ENCODE results near the gene FDPS. TPM values are rescaled to one million over a fixed set of nuclear protein-coding genes. Genes with fewer than 3 reads are reported as not detected.
"Not testable (repeated sequence)": the region's sequence is repeated elsewhere in the genome, so short reads cannot be mapped to it uniquely, and the experiment has no call there.

FDPS gene
- total RNA-seq, 1 experiment from 2014 or later = 301 TPM

GRCh38 chr1:155327981-155328380 is 19.3 kb downstream of the FDPS start:
- ATAC-seq (no peak), DNase-seq (no peak)
- BruUV-seq (replicated peaks) = no TSS peak
- no peak overlapping the region for H3K4me3 ChIP-seq (ENCODE audit: low read length)
- H3K27ac ChIP-seq (ENCODE audit: low read length) = no peak overlapping the region
- no peak for TF ChIP-seq EZH2phosphoT487 (IDR thresholded peaks at IDR 0.05; ENCODE audit: borderline replicate concordance, low read length)
- no peak for TF ChIP-seq EZH2 (IDR thresholded peaks at IDR 0.05; ENCODE audit: low read length, unreplicated experiment)
- no peak for TF ChIP-seq CTCF (conservative IDR thresholded peaks at IDR 0.05; ENCODE audit: low read depth, low read length)
- intact Hi-C loops (cut with micrococcal nuclease) = no loop called here
- H3K9me2 ChIP-seq (replicated peaks; ENCODE audit: low read length) = no peaks in the 10 kb centered on the region
- ChIA-PET POLR2A (ENCODE audit: unreplicated experiment) (no interaction called here), CTCF (no interaction called here)
- no peak overlapping the region for H3K9ac ChIP-seq (ENCODE audit: low read length)
- peaks cover 27% of the 10 kb centered on the region for H3K36me3 ChIP-seq (ENCODE audit: low read depth, low read length)
- H4K20me1 ChIP-seq (ENCODE audit: low read length) = 0 out of 2 replicates have a peak, but pooled peaks cover 3% of the 10 kb centered on the region
- no peak overlapping the region for H3K4me2 ChIP-seq (ENCODE audit: low read length)
- no peak overlapping the region for H2AFZ ChIP-seq (ENCODE audit: low read length)
- H3K27me3 ChIP-seq (ENCODE audit: low read length) = no peaks in the 10 kb centered on the region
- no peaks in the 10 kb centered on the region for H3F3A ChIP-seq (ENCODE audit: low read length, unreplicated experiment)
- H3K4me1 ChIP-seq (ENCODE audit: insufficient read depth, low read length) = peaks cover 17% of the 10 kb centered on the region; the same call in 1 of the 2 replicates
- H3K9me3 ChIP-seq (ENCODE audit: low read length) = no peaks in the 10 kb centered on the region
- H3K79me2 ChIP-seq (ENCODE audit: low read length) = peaks cover 29% of the 10 kb centered on the region

- H3K4me1 ChIP-seq (ENCODE audit: insufficient read depth, low read length) = peaks cover 17% of the 10 kb centered on the region; the same call in 1 of the 2 replicates
Observed at GRCh38 chr1:155328856-155329255, 20.2 kb downstream of the FDPS start.

GRCh38 chr1:155329980-155330598 is 21.4 kb downstream of the FDPS start:
- Histone ChIP-seq H3K27ac (ENCODE audit: low read length) (no peak overlapping the region), H3K4me3 (ENCODE audit: low read length) (no peak overlapping the region), H3K36me3 (ENCODE audit: low read depth, low read length) (peaks cover 38% of the 10 kb centered on the region), H3K4me1 (ENCODE audit: insufficient read depth, low read length) (peaks cover 17% of the 10 kb centered on the region; the same call in 1 of the 2 replicates), H4K20me1 (ENCODE audit: low read length) (0 out of 2 replicates have a peak, but pooled peaks cover 3% of the 10 kb centered on the region), H2AFZ (ENCODE audit: low read length) (no peak overlapping the region), H3K27me3 (ENCODE audit: low read length) (no peaks in the 10 kb centered on the region), H3K9me2 (replicated peaks; ENCODE audit: low read length) (no peaks in the 10 kb centered on the region), H3K4me2 (ENCODE audit: low read length) (no peak overlapping the region), H3K79me2 (ENCODE audit: low read length) (peaks cover 21% of the 10 kb centered on the region), H3F3A (ENCODE audit: low read length, unreplicated experiment) (no peaks in the 10 kb centered on the region), H3K9me3 (ENCODE audit: low read length) (no peaks in the 10 kb centered on the region), H3K9ac (ENCODE audit: low read length) (no peak overlapping the region)
- BruUV-seq (replicated peaks) = no TSS peak
- CTCF ChIA-PET = no interaction called here
- peak; percentile 15; the same call in 1 of the 2 replicates for ATAC-seq
- TF ChIP-seq EZH2phosphoT487 (IDR thresholded peaks at IDR 0.05; ENCODE audit: borderline replicate concordance, low read length) (no peak), CTCF (conservative IDR thresholded peaks at IDR 0.05; ENCODE audit: low read depth, low read length) (no peak), EZH2 (IDR thresholded peaks at IDR 0.05; ENCODE audit: low read length, unreplicated experiment) (no peak)
- POLR2A ChIA-PET (ENCODE audit: unreplicated experiment) = no interaction called here
- peak; percentile 54 for DNase-seq
- intact Hi-C loops (cut with micrococcal nuclease) = no loop called here

More at GRCh38 chr1:155328856-155329255, 20.2 kb downstream of the FDPS start:
- H3K4me2 ChIP-seq (ENCODE audit: low read length); DNase-seq; H3K4me3 ChIP-seq (ENCODE audit: low read length); BruUV-seq (replicated peaks); H2AFZ ChIP-seq (ENCODE audit: low read length); H3K9ac ChIP-seq (ENCODE audit: low read length); H4K20me1 ChIP-seq (ENCODE audit: low read length); ATAC-seq; H3K27ac ChIP-seq (ENCODE audit: low read length); H3K9me2 ChIP-seq (replicated peaks; ENCODE audit: low read length); intact Hi-C loops (cut with micrococcal nuclease); H3K9me3 ChIP-seq (ENCODE audit: low read length); H3F3A ChIP-seq (ENCODE audit: low read length, unreplicated experiment); POLR2A ChIA-PET (ENCODE audit: unreplicated experiment); CTCF ChIA-PET; H3K27me3 ChIP-seq (ENCODE audit: low read length): not testable (repeated sequence)
- Histone ChIP-seq H3K79me2 (ENCODE audit: low read length) (peaks cover 29% of the 10 kb centered on the region), H3K36me3 (ENCODE audit: low read depth, low read length) (peaks cover 32% of the 10 kb centered on the region)
